HG02642 (cell line): ENCODE data around the gene GATAD2A.
"Not testable (repeated sequence)": the region's sequence is repeated elsewhere in the genome, so short reads cannot be mapped to it uniquely, and the experiment has no call there.

Experiments used
- ATAC-seq: cut with Tn5 transposase; IDR thresholded peaks from one replicate; pipeline ENCODE4 v1.9.1; 2021; ENCODE audit warnings: mild to moderate bottlenecking; ENCODE audit not compliant: unreplicated experiment, poor library complexity

GATAD2A gene

DNA sequence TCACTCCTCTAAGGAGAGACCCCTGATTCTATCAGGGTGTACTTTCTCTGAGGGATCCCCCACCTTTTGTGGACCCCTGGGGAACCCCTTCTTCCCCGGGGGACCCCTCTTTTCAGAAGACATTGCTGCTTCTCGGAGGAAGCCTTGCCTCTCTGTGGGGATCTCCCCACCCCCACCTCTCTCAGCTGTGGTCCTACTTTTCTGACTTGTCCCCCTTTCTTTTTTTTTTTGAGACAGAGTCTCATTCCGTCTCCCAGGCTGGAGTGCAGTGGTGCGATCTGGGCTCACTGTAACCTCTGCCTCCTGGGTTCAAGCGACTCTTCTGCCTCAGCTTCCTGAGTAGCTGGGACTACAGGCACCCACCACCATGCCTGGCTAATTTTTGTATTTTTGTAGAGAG lies 18.4 kb upstream of the GATAD2A start:
- ATAC-seq: no peak

DNA sequence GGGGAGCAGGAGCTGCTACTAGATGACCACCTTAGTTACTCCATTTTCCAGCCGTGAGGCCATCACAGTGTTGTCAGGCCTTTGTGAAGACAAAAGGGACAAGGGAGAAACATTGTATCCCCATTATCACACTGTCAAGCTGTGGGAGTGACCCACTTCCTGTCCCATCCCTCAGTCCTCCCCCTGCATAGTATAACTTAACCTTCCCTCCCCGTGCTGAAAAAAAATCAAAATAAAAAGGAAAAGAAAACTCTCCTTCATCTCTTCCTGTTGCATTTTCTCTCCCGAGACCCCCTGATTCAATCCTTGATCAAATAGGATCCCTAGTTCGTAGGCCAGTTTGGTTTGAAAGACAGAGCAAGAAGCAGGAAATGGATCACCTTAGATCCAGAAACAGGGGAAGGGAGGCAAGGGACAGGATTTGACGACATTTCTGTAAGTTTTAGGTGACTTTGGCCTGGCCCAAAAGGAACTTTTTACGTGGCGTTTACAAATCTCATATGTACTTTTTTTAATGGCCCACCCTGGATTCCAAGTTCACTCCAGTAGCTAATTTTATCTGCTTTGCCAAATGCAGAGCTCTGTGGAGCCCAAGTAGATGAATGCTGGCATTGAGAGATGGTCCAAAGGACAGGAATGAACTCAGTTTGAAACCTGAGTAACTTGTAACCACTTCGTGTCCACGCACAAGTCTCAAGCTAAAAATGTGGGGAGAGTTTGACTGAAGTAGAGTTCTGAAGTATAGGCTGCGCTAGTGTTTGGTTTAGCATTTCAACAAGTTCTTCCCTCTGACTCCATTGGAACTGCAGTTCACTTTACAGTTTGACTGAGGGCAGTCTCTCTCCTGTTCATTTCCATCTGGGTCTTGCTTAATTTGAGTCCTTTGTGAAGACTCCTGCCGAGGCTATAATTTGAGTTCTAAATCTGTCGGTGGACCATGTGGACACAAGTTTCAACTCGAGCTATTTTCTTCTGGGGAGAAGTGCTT lies 16.6 kb upstream of the GATAD2A start:
- no peak for ATAC-seq

DNA sequence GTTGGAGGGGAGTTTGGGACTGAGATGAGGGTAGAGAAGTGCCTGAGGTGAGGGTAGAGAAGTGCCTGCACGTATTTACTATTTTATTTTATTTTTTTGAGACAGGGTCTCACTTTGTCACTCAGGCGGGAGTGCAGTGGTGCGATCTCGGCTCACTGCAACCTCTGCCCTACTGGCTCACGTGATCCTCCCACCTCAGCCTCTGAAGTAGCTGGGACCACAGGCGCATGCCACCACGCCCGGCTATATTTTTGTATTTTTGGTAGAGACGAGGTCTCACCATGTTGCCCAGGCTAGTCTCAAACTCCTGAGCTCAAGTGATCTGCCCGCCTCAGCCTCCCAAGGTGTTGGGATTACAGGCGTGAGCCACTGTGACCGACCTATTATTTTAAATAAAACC lies 15.8 kb upstream of the GATAD2A start:
- not testable (repeated sequence) for ATAC-seq

DNA sequence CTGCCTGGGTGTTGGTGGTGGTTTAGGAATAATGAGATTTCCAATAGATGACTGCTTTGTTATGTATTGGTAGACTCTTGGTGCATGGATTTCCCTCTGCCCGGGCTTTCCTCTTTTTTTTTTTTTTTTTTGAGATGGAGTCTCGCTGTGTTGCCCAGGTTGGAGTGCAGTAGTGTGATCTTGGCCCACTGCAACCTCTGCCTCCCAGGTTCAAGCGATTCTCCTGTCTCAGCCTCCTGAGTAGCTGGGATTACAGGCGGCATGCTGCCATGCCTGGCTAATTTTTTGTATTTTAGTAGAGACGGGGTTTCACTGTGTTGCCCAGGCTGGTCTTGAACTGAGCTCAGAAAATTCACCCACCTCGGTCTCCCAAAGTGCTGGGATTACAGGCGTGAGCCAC lies 11.1 kb upstream of the GATAD2A start:
- ATAC-seq: not testable (repeated sequence)

DNA sequence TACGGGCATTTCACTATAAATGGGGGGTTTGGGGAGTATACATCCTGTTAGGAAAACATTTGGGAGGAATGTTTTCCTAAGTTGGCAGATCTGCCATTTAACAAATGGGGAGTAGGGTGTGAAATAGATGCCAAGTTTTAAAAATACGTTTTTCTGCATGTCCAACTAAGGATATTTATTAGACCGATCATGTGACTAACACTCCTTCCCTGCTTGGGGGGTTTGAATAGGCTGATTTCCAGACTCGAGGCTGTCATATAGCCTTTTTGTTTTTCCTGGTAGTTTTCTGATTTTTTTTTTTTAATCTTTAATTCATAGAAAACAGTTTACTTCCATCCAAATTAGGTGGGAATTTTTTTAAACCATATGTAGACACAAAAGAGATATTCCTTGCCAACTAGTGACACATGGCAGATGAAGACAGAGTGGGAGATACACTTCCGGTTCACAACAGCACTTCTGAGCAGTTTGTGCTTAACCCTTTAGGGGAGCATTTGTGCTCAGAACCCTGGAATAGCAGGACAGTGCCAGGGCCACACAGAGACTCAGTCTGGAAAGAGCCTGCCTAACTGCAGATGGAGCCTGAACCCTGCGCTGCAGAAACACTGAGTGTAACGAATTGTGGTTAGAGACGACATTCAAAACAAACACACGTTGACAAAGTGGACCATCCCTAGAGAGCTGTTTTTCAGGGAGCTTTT lies 5.6 kb upstream of the GATAD2A start:
- no peak for ATAC-seq

DNA sequence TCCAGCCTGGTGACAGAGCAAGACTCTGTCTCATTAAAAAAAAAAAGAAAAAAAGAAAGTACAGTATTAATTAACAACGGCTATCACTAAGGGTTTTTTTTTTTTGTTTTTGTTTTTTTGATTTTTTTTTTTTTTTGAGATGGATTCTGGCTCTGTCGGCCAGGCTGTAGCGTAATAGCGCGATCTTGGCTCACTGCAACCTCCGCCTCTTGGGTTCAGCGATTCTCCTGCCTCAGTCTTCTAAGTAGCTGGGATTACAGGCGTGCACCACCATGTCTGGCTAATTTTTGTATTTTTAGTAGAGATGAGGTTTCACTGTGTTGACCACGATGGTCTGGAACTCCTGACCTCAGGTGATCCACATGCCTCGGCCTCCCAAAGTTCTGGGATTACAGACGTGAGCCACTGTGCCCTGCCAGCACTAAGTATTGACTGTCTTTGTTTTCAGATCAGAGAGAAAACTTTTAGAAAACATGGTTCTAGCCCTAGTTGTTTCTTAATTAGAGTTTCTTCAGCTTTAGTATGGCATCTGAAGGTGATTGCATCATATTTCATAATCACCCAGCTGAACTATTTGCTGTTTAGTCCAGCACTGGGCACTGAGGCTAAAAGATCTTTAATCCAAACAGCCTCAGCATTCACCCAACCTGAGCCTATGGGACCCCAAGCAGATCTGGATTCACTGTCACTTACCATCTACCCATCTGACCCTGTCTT lies 2.7 kb upstream of the GATAD2A start:
- no peak for ATAC-seq

DNA sequence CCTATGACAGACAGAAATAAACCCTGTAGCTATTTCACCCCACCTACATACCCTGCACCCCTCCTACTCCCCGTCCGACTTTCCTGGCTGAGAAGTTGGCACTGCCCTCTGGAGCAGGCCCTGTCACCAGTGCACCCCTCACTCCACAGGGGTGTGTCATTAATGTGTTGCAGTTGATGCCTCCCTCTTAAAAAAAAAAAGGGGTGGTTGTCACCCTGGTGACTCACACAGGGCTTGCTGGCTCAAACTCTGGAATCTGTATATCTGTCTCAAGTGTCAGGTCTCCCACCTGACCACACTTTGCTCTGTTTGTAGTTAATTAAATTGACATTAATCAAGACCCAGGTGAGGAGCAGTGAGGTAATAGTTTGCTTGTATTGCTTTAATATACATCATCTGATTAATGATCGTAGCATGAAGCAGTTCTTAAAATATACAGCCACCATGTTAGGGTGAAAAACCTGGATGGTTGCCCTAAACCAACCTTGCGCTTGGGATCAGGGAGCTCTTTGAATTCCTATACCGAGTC lies 2.0 kb upstream of the GATAD2A start:
- no peak for ATAC-seq

DNA sequence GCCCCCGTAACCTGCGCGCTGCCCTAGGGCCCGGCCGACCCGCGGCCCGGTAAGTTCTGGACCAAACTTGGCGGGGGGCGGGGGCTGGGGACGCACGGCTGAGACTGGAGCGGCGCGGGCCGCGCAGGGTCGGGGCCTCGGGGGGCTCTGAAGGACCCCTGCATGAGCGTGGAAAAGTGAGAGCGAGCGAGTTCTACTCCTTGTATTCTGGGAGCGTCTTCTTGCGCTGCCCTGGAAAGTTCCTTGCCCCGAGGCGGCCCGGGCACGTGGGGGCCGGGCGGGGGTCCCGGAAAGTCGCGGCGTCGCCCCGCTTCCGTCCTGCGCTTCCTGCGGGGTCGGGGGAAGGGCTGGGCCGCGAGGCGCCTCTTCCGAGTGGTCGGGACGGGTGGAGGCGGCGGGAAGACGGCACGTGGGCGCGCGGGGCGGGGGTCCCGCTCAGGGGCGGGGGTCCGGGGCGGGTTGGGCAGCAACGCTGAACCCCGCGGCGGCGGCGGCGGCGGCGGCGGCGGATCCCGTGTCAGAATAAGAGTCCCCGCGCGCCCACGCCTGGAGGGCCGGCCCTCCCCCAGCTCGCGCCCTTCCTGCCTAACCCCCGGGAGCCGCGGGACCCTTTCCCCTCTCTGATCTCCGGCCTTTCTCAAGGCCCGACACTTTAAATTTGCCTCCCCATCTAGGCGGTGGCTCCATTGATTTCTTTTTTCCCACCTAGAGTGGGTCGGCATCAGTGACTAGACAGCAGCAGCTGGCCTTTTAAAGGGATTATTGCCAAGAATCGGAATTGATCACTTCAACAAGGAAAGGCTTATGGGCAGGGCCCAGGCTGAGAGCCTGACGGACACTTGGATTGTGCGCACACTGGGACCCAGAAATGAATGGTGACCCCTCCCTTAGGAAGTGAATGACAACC lies 749 bp downstream of the GATAD2A start:
- ATAC-seq: peak; percentile 34

DNA sequence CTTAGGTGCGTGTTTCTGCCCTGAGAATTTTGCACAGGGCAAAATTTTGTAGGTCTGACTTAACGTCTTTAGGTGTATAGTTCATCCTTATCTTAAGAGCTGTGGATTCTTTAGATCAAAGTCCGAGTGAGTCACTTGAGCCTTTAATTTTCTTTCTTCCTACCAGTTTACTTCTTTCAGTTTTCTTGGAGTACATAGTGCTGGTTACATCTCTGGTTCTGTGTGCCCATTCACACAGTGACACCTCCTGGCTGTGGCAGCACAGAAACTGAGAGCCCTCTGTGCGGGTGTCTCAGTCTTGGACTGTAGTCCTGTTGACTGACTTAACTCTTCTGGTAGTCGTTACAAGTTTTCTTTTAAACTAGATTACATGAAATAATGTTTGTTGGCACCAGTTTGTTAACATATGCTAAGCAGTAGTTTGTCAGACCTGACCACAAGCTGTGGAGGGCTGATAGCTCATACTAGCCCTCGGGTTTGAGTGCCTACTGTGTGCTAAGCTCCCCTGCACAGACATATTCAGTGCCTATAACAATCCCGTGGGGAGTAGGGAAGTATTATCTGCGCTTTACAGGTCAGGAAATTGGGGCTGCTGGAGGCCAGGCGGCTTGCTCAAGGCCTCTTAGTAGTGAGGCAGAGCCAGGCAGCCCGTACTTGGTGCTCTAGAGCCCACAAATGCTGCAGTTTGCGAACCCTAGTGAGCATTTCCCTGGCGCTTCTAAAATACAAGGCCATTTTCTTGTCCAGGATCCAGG lies 1.6 kb downstream of the GATAD2A start:
- ATAC-seq: no peak

DNA sequence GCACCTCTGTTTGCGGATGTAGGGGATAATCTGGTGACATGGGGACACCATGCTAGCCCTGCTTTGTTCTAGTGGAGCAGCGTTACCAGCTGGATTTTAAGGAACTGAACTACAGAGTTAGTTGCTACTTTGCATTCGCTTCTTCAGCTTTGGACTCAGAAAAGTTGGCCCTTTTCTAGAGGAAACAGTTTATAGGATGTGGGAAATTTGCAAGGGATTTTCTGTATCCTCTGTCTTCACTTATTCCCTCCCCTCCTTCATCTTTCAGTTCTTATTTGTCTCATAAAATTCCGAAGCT lies 2.1 kb downstream of the GATAD2A start:
- no peak for ATAC-seq

DNA sequence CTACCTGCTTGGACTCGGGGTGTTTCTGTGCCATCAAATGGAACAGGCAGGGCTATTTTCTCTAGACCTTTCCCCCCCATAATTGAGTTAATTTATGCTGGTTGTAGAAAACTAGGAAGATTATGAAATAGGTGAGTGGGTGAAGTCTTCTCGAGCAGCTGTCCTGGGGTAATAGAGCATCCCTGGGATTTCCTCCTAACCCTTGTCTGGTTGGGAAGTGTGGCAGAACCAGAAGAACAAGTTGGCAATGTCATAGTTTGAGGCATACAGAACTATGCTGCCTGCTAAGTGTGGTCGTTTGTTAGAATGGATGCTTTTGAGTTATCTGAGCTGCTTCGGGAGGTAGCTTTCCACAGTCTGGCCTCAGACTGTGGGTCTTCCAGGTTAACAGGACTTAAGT lies 3.7 kb downstream of the GATAD2A start:
- ATAC-seq: no peak

DNA sequence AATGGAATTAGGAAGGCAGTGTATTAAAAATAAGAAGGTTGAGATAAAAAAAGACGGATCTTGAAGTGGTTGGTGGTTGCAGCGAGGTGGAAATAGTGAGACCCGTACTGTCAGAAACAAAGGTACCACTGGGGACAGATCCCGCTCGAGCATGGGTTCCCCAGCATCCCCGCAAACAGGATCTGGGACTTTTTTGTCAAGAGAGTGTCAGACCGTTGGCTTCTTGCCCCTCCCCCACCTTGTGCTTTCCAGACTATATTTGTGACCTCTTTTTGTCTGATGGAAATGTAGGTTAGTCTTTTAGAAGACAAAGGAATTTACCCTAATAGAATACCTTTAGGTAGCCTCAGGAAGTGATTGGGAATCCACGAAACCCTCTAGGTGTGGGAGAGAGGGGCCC lies 4.2 kb downstream of the GATAD2A start:
- no peak for ATAC-seq

DNA sequence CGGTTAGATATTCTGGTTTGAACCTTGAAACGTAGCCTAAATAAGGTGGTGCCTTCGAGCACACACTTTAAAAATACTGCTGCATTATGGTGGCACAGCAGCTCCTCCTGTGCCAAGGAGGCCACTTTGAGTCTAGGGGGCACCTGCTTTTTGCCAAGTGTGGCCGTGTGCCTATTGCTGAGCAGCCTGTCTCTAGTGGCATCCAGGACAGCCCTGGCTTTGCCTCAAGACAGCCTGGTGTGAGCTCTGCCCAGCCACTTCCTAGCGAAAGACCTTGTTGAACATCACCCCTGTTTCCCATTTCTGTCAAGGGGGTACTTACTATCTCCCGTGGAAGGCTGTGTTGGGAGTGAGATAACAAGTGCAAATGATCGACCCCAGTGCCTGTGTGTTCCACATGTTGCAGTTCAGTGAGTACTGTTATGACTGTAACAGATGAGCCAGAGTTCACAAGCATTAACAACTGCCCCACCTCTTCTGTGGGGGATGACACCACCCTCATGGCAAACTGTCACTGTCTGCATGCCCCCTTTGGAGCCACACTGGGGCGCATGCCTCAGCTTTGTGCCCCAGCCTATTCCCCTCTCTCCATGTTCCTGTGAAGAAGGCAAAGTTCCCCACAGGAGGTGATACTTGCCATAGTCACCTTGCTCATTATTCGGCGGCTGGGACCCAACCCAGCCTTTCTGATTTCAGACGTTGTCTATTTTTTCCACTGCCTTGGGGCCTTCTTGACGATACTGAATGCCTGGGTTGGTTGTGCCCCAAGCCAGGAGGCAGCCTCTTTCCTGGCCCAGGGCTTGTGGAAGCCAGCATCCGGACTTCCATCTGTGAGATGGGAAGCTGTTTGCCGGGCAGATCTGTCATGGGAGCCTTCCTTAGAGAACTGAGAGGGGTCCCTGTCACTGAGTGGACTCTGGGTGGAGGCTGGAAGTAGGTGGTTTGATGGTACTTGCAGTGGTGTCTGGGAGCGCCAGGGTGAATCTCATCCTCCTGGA lies 5.4 kb downstream of the GATAD2A start:
- ATAC-seq: no peak

DNA sequence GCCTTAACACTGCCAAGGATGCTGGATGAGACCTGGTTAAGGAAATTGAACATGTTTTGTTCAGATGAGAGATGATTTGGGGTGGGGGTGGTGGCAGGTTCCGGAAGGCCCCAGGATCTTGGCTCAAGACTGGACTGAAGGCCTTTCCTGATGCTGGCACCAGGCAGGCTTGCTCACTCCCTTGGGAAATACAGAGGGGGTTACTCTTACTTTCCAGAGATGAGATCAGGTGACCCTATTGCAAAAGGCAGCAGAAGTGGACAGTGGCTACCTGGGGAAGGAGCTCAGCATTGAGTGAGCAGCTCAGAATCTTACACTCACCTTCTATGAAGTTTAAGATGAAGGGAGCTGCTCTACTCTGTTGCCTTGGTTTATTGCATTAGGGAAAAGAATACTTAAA lies 10.8 kb downstream of the GATAD2A start:
- no peak for ATAC-seq

DNA sequence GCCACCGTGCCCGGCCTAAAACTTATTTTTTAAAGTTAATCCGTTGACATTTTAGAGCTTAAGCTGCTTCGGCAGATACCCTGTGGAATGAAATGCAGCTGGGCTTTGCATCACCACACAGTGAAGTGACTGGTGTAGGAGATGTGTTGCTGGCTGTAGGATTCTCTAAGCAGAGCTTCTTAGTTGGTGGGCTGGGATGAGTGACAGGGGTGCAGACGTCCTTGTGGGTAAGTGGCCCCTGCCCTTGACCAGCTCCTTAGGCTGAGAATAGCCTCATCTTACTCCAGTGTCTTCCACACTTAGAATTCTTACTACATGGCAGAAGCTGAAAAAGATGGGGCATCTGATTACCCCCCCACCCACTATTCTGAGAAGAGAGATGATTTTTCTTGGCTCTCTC lies 11.6 kb downstream of the GATAD2A start:
- ATAC-seq: no peak

DNA sequence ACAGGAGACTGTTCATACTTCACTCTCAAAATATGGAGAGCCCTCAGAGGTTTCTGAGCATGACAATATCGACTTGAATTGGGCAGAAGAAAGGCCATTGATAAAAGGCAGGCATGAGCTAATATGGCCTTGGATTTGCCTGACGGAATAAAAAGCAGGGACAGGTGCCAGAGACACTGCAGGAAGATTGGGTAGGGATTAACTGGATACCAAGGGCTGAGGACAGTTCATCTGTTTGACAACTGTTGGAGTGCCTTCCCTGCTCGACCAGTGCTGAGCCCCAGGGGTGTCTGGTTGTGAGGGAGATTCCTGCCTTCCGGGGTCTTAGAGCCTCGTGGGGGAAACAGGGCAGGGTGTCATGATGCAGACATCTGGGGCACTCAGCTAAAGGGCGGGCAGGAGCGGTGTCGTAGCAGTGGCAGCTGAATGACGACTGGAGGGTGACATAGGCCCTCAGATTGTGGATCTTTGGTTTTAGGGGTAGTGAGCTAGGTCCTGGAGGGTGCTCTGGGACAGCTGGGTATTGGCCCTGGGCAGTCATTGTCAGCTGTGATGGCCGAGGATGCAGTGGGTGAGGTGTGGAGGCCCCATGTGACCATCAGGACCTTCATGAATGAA lies 12.3 kb downstream of the GATAD2A start:
- ATAC-seq: no peak

DNA sequence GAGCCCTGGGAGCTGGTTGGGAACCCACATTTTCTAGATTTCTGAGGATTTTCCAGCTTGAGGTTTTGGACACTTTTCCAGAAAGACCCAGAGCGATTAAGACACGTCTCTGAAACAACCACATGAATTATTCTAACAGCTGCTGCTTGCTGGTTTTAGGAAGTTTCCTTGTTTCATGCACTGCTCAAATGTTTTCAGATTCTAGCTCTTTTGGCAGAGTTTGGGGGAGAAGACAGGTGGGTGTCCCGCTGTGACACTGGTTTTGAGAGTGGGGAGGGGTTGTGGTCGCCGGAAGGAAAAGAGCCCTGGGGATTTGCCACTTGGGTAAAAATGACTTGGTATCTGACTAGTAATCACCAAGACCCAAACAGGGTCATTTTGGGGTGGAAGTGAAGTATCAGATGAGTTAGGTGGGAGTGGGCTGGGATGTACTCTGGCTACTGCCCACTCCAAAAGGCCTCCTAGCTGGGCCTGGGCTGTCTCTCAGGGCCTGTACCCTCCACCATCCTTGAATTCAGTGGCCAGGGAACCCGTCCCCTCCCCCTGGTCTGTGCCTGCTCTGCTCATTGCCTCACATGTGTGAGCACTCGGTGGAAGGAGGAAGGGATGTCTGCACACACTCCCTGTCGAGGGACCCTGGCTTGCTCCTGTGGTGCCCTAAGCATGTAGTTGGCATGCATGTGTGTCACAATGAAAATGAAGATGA lies 13.2 kb downstream of the GATAD2A start:
- ATAC-seq: no peak
